Astrocyte (in vitro differentiated cells and primary cell): ENCODE results near the gene BFSP2.

Source experiments
- EZH2 ChIP-seq: IDR thresholded peaks from 2 replicates; pipeline ENCODE4 v1.6.1; 2012; ENCODE audit warnings: mild to moderate bottlenecking, low read length, inconsistent platforms; ENCODE audit not compliant: insufficient read depth
- TF ChIP-seq, protein P1 (sequence below): IDR thresholded peaks from 2 replicates; pipeline ENCODE4 v1.5.1; 2011; ENCODE audit warnings: low read depth, mild to moderate bottlenecking, inconsistent platforms, low read length, moderate library complexity; ENCODE audit not compliant: insufficient read depth

DNA sequence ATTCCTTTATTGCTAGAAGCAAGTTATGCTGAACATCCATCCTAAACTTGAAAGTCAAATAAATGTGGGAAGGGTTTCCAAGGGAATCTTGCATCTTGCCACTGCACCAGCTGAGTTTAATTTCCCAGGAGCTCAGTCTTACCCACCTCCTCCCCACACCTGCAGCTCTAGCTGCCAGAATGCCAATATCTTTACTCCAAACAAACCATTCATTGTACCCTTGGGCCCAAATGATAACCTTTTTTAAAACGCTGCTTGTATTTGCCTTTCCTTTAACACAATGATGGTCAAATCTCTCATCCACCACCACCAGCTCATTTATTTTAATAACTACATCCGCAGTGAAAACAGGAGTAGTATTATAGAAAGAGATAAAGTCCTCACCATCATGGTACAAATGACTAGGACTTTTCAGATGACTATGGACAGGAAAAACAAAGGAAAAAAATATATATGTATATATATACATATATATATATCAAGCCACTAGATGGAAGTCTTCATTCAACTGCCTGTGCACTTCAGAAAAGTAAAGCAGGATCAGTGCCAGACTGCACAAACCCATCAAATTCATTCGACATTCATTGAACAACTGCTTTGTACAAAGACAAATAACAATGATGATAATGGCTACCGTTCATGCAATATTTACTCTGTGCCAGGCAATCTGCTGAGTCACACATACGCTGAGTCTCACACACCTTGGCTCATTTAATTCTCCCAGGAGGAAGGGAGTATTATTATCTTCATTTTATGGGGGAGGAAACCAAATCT lies 44.0 kb downstream of the BFSP2 start:
- TF ChIP-seq, protein P1, sequence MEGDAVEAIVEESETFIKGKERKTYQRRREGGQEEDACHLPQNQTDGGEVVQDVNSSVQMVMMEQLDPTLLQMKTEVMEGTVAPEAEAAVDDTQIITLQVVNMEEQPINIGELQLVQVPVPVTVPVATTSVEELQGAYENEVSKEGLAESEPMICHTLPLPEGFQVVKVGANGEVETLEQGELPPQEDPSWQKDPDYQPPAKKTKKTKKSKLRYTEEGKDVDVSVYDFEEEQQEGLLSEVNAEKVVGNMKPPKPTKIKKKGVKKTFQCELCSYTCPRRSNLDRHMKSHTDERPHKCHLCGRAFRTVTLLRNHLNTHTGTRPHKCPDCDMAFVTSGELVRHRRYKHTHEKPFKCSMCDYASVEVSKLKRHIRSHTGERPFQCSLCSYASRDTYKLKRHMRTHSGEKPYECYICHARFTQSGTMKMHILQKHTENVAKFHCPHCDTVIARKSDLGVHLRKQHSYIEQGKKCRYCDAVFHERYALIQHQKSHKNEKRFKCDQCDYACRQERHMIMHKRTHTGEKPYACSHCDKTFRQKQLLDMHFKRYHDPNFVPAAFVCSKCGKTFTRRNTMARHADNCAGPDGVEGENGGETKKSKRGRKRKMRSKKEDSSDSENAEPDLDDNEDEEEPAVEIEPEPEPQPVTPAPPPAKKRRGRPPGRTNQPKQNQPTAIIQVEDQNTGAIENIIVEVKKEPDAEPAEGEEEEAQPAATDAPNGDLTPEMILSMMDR: no peak
- TF ChIP-seq EZH2: no peak
